Epithelial cell of esophagus (primary cell): ENCODE results near the gene GJB4.

Experiments
- DNase-seq: peaks from one replicate; pipeline ENCODE4 v3.0.0; 2010; ENCODE audit warnings: low read depth
- H3K4me3 ChIP-seq: 2 replicates; pipeline ENCODE4 v1.5.1; 2011; ENCODE audit warnings: mild to moderate bottlenecking, low read length, control low read depth
- TF ChIP-seq, protein P1 (sequence below): IDR thresholded peaks from 2 replicates; pipeline ENCODE4 v1.5.1; 2011; ENCODE audit warnings: low read depth, mild to moderate bottlenecking, low read length, control low read depth, inconsistent platforms; ENCODE audit not compliant: insufficient read depth; ENCODE audit errors: missing control alignments

The GJB4 gene

GRCh38 chr1:34777519-34778321, 18.2 kb downstream of the GJB4 start:
- TF ChIP-seq, protein P1, sequence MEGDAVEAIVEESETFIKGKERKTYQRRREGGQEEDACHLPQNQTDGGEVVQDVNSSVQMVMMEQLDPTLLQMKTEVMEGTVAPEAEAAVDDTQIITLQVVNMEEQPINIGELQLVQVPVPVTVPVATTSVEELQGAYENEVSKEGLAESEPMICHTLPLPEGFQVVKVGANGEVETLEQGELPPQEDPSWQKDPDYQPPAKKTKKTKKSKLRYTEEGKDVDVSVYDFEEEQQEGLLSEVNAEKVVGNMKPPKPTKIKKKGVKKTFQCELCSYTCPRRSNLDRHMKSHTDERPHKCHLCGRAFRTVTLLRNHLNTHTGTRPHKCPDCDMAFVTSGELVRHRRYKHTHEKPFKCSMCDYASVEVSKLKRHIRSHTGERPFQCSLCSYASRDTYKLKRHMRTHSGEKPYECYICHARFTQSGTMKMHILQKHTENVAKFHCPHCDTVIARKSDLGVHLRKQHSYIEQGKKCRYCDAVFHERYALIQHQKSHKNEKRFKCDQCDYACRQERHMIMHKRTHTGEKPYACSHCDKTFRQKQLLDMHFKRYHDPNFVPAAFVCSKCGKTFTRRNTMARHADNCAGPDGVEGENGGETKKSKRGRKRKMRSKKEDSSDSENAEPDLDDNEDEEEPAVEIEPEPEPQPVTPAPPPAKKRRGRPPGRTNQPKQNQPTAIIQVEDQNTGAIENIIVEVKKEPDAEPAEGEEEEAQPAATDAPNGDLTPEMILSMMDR: no peak
- DNase-seq: no peak

DNA sequence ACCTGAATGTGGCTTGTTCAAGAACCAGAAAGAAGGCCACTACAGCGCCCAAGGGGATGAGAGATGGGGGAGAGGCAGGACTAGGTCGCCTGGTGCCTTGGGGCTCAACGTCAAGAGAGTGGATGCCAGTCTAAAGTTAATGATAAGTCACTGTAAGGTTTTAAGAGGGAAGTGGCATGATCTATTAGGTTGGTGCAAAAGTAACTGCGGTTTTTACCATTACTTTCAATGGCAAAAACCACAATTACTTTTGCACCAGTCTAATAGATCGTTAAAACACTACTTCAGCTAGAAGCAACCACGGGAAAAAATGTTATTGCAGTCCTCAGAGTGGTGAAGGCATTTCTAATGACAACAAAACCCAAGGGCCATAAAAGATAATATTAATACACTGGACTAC, 18.8 kb downstream of the GJB4 start:
- DNase-seq: no peak
- TF ChIP-seq, protein P1: no peak

More at GRCh38 chr1:34777519-34778321, 18.2 kb downstream of the GJB4 start:
- H3K4me3 ChIP-seq: no peak overlapping the region

DNA sequence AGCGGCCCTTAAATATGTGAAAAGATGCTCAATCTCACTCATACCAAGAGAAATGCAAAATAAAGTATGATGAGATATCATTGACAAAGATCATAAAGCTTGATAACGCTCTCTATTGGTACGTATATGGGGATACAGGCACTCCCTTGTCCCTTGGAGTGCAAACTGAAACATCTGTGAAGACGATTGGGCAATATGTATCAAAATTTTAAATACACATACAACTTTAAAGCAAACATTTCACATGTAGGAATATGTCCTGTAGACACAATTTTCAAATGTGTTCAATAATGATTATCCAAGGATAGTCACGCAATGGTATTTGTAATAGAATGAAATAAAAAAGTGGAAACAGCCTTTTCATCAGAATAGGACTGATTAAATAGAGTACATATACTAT, 19.5 kb downstream of the GJB4 start:
- TF ChIP-seq, protein P1: no peak
- no peak for DNase-seq
- no peak overlapping the region for H3K4me3 ChIP-seq

More for the DNA sequence above, 18.8 kb downstream of the GJB4 start:
- no peak overlapping the region for H3K4me3 ChIP-seq

DNA sequence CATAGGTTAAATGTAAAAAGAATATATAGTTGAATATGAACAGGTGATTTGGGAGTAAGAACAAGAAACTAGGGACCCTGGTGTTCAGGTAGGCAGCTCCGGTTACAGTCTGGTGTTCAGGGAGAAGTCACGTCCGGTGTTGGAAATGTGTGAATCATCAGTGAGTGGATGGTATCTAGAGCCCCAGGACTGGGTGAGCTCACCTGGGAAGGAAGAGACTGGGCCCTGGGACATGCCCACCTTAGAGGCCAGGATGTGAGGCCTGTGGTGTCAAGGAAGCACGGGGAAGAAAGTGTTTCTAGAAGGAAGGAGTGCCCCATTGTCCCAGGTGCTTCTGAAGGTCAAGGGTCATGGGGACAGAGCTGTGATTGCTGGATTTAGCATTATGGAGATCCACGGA, 20.0 kb downstream of the GJB4 start:
- DNase-seq: peak; percentile 96
- no peak overlapping the region for H3K4me3 ChIP-seq
- TF ChIP-seq, protein P1: no peak

- no peak overlapping the region for H3K4me3 ChIP-seq
- DNase-seq: no peak
- TF ChIP-seq, protein P1: no peak
Observed at GRCh38 chr1:34779962-34780361, 20.4 kb downstream of the GJB4 start.

DNA sequence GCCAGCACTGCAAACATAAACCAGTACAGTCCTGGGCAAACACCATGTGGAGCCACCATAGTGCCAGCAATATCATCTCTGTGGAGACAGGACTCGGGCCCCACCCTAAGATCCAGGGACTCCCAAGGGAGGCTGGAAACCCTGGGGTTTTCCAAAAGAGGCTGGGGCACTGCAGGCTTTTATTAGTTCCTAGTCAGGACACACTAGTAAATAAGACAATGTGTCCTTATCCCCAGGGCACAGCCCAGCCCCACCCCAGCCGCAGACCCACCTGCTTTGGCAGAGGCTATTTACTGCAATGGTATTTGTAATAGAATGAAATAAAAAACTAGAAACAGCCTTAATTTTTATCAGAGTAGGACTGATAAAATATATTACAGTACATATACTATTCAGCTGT, 21.0 kb downstream of the GJB4 start:
- H3K4me3 ChIP-seq: peak overlapping the region; percentile 81
- TF ChIP-seq, protein P1: no peak
- DNase-seq: peak; percentile 60
